Measurements from ENCODE around the gene LZTR1.

DNA sequence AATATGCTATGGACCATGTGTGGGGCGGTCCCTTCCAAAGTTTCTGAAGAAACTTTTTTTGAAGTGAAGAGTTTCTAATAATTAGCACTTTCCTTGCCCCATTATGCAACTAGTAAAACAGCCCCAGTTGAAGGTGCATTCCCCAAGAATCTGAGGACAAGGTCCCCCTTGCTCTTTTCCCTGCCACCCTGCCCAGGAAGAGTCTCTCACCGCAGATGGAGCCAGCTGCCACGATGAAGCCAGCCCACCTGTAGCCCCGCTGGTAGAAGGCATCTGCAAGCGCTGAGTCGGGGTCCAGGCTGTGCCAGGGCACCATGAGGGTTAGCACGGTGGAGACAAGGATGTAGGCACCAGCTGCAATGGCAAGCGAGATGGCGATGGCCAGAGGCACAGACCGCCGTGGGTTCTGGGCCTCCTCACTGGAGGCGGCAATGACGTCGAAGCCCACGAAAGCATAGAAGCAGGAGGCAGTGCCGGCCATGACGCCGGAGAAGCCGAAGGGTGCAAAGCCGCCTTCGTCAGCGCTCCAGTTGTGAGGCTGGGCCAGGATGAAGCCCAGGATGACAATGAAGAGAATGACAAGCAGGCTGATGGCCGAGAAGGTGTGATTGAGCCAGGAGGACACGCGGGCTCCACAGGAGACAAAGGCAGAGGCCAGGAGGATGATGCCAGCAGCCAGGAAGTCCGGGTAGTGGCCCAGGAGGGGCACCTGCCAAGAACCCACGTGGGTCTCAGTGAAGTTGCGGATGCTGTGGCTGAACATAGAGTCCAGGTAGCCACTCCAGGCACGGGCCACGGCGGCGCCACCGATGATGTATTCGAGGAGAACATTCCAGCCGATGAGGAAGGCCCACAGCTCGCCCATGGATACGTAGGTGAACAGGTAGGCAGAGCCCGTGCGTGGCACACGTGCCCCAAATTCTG is 48.8 kb downstream of the LZTR1 start:
- TF ChIP-seq ZNF384 (IDR thresholded peaks at IDR 0.05; ENCODE audit: borderline replicate concordance, low read depth, low read length), result no peak
- TF ChIP-seq EP300 (IDR thresholded peaks at IDR 0.05; ENCODE audit: borderline replicate concordance in 1 of 2, control insufficient read depth in 1 of 2, low read depth in 2 of 2, low read length in 2 of 2), result no peak
